HG02852 (cell line): Measurements from ENCODE around the gene CHRD.

Source experiments
- ATAC-seq: cut with Tn5 transposase; IDR thresholded peaks from one replicate; pipeline ENCODE4 v1.9.1; 2021; ENCODE audit warnings: mild to moderate bottlenecking, moderate library complexity; ENCODE audit not compliant: unreplicated experiment

The CHRD gene

GRCh38 chr3:184381261-184382224 is 1.7 kb downstream of the CHRD start:
- ATAC-seq = no peak

GRCh38 chr3:184382326-184383032 is 2.6 kb downstream of the CHRD start:
- no peak for ATAC-seq

GRCh38 chr3:184383033-184383740 is 3.3 kb downstream of the CHRD start:
- ATAC-seq = no peak

- ATAC-seq = no peak
Measured at GRCh38 chr3:184384342-184384741, 4.5 kb downstream of the CHRD start.

DNA sequence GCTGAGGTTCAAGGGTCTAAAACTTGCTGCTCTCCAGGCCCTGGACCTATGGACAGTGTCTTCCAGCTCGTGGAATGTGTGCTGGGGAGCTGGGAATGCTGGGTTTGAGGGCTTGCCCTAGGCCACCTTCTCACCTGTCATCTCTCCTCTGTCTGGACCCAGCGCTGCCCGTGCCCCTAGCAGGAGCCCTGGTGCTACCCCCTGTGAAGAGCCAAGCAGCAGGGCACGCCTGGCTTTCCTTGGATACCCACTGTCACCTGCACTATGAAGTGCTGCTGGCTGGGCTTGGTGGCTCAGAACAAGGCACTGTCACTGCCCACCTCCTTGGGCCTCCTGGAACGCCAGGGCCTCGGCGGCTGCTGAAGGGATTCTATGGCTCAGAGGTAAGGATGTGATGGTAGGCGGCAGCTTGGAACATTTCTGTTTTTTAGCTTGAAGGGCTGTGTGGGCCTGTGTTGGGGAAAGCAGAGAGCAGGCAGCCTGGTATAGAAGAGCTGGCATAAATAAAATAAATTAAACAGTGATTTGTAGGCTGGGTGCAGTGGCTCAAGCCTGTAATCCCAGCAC is 5.1 kb downstream of the CHRD start:
- no peak for ATAC-seq

DNA sequence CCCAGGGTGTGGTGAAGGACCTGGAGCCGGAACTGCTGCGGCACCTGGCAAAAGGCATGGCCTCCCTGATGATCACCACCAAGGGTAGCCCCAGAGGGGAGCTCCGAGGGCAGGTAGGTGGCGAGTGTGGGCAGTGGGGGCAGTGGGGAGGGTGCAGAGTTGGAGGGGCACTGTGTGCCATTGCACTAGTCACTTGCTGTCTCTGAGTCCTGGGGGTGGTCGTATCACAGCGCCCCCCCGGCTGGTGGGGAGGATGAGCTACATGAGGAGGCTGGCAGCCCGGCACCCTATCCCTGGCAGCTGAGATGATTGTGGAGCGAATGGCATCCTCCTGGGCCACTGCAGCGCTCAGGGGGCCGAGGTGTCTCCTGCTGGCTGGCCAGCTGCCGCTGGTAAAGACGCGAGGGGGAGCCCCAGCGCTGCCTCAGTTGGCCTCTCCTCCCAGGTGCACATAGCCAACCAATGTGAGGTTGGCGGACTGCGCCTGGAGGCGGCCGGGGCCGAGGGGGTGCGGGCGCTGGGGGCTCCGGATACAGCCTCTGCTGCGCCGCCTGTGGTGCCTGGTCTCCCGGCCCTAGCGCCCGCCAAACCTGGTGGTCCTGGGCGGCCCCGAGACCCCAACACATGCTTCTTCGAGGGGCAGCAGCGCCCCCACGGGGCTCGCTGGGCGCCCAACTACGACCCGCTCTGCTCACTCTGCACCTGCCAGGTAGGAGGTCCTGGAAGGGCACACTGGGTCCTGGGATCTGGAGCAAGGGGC is 6.4 kb downstream of the CHRD start:
- no peak for ATAC-seq

GRCh38 chr3:184387174-184387714 is 7.4 kb downstream of the CHRD start:
- ATAC-seq = no peak

DNA sequence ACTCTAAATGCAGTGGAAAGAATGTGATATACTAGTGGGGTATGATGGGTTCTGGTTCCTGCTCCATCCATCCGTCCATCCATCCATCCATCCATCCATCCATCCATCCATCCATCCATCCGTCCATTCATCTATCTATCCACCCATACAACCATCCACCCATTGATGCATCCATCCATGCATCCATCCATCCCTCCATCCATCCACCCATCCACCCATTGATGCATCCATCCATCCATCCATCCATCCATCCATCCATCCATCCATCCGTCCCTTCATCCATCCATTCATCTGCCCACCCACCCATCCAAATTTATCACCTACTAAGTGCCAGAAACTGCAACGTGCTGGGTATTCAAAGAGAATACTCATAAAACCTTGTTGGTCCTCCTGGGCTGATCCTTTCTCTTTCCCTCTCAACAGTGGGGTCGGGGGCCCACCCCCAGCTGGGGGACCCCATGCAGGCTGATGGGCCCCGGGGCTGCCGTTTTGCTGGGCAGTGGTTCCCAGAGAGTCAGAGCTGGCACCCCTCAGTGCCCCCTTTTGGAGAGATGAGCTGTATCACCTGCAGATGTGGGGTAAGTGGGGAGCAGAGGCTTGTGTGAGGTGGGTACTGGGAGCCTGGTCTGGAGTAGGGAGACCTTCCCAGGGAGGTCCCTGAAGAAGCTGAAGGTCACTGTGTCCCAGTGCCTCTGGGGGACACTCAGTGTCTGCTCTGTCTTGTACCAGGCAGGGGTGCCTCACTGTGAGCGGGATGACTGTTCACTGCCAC is 8.5 kb downstream of the CHRD start:
- ATAC-seq = no peak

GRCh38 chr3:184388936-184389230 is 9.0 kb downstream of the CHRD start:
- ATAC-seq = no peak

DNA sequence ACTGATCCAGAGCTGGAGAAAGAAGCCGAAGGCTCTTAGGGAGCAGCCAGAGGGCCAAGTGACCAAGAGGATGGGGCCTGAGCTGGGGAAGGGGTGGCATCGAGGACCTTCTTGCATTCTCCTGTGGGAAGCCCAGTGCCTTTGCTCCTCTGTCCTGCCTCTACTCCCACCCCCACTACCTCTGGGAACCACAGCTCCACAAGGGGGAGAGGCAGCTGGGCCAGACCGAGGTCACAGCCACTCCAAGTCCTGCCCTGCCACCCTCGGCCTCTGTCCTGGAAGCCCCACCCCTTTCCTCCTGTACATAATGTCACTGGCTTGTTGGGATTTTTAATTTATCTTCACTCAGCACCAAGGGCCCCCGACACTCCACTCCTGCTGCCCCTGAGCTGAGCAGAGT is 9.5 kb downstream of the CHRD start:
- ATAC-seq = no peak

DNA sequence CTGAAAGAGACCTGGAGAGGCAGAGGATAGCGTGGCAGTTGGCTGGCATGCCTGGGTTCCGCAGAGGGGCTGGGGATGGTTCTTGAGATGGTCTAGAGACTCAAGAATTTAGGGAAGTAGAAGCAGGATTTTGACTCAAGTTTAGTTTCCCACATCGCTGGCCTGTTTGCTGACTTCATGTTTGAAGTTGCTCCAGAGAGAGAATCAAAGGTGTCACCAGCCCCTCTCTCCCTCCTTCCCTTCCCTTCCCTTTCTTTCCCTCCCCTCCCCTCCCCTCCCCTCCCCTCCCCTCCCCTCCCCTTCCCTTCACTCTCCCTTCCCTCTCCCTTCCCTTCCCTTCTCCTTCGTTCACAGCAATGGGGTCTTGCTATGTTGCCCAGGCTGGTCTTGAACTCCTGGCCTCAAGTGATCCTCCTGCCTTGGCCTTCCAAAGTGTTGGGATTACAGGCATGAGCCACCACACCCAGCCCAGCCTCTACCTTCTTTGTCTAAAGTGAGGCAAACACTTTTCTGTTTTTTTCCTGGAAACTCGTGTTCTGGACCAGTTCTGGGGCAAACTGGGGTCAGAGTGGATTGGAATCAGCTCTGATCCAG is 10.2 kb downstream of the CHRD start:
- no peak for ATAC-seq

DNA sequence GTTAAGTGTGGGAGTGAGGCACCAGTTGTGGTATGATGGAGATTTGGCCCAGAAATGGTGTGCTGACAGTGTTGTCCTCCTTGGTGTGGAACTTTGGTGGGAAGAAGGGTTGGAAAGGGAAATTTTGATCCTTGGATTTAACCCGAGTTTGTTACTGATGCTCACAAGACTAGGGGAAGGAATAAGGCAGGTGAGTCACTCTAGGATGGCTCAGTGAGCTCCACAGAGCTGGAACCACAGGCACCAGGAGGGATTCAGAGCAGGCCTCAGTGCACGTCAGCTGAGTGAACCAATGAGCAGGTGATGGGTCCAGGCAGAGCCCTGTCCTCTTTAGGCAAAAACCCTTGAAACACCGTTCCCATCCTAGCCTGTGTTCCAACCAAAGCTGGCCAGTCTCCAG is 11.4 kb downstream of the CHRD start:
- ATAC-seq = no peak

DNA sequence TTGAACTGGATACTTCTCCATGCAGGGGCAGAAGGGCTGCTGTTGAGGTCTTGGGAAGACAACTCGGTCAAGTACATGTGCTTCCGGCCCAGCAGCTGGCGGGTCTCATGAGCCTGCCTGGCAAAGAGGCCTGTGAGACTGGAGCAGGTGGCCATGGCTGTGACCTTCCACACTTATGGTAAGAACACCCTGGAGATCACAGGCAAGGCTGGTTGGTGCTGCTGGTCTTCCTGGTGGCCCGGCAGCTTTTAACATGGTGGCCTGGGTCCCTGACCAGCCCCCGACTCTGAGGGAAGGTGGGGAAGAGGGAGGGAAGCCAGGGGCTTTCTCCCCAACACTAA is 15.4 kb downstream of the CHRD start:
- no peak for ATAC-seq

DNA sequence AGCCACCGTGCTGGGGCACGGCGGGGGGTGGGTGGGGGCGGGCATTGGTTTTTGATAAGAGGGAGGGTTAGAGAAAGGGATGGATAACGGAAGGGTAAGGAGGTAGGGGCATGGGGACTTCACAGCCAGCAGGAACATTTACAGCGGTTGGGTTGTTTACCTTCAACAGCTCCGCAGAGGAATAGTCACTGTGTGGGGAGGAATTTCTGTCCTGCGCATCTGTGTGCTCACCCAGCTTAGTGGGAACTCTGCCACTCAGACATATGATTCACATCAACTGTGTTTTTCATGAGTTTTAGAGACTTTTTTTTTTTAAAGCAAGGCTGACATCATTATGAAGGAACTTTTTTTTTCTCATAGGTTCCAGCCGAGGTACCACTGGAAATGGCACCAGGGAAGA is 19.6 kb downstream of the CHRD start:
- no peak for ATAC-seq

GRCh38 chr3:184405075-184406030 is 25.5 kb downstream of the CHRD start:
- no peak for ATAC-seq

GRCh38 chr3:184409331-184409926 is 29.6 kb downstream of the CHRD start:
- ATAC-seq = no peak

- no peak for ATAC-seq
Measured at GRCh38 chr3:184409946-184410500, 30.2 kb downstream of the CHRD start.
